ENCODE results near the gene PASK. TPM values are rescaled to one million over a fixed set of nuclear protein-coding genes. Genes with fewer than 3 reads are reported as not detected.

The PASK gene
- polyA plus RNA-seq, 1 donor from 2014 or later, result 26.0 TPM

GRCh38 chr2:241155936-241156335 is 6.7 kb upstream of the PASK start:
- H3F3A ChIP-seq (ENCODE audit: insufficient read depth, low read length, poor library complexity, severe bottlenecking), result no peaks in the 10 kb centered on the region
- H3K36me3 ChIP-seq (ENCODE audit: insufficient read depth, low read length), result no peaks in the 10 kb centered on the region
- H2AFZ ChIP-seq (ENCODE audit: low read depth, low read length), result no peak overlapping the region
- no peak overlapping the region for H3K27ac ChIP-seq (ENCODE audit: low read length)
- H3K9me3 ChIP-seq (ENCODE audit: low read length), result no peaks in the 10 kb centered on the region
- peaks cover 3% of the 10 kb centered on the region for H3K79me2 ChIP-seq (replicated peaks; ENCODE audit: insufficient read depth, low read length)
- H3K27me3 ChIP-seq (ENCODE audit: insufficient read depth, low read depth, low read length), result no peaks in the 10 kb centered on the region
- TF ChIP-seq EP300 (conservative IDR thresholded peaks at IDR 0.05; ENCODE audit: poor library complexity, severe bottlenecking) (no peak), POLR2AphosphoS5 (IDR thresholded peaks at IDR 0.05) (no peak), SMC3 (conservative IDR thresholded peaks at IDR 0.05; ENCODE audit: poor library complexity) (no peak), RAD21 (conservative IDR thresholded peaks at IDR 0.05) (no peak)
- TF ChIP-seq, protein P1, sequence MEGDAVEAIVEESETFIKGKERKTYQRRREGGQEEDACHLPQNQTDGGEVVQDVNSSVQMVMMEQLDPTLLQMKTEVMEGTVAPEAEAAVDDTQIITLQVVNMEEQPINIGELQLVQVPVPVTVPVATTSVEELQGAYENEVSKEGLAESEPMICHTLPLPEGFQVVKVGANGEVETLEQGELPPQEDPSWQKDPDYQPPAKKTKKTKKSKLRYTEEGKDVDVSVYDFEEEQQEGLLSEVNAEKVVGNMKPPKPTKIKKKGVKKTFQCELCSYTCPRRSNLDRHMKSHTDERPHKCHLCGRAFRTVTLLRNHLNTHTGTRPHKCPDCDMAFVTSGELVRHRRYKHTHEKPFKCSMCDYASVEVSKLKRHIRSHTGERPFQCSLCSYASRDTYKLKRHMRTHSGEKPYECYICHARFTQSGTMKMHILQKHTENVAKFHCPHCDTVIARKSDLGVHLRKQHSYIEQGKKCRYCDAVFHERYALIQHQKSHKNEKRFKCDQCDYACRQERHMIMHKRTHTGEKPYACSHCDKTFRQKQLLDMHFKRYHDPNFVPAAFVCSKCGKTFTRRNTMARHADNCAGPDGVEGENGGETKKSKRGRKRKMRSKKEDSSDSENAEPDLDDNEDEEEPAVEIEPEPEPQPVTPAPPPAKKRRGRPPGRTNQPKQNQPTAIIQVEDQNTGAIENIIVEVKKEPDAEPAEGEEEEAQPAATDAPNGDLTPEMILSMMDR (IDR thresholded peaks at IDR 0.05; ENCODE audit: poor library complexity, severe bottlenecking), result no peak
- H3K4me2 ChIP-seq (ENCODE audit: low read length), result no peak overlapping the region
- H3K9ac ChIP-seq (ENCODE audit: low read length), result no peak overlapping the region
- no peak overlapping the region for H3K4me3 ChIP-seq (ENCODE audit: low read length)
- no peaks in the 10 kb centered on the region for H3K9me2 ChIP-seq (ENCODE audit: insufficient read depth, low read length)
- no peaks in the 10 kb centered on the region for H4K20me1 ChIP-seq (ENCODE audit: insufficient read depth)

DNA sequence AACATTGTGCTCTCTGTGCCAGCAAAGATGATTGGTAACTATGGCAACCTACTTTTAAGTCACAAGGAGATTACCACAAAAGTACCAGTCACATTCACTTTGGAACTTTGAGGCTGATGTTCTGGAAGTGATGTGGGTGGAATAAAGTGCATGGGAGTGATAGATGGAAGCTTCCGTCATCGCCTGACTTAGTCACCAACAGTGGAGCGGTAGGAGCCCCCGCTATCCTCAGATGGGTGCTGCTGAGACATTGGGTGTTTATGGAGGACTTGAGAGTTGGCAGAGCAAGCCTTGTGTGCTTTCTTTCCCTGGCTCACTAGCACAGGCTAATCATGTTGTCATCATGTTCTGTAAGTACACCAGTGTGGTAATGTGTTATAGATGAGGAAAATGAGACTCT is 5.6 kb upstream of the PASK start:
- H4K20me1 ChIP-seq (ENCODE audit: insufficient read depth), result no peaks in the 10 kb centered on the region
- no peaks in the 10 kb centered on the region for H3K9me3 ChIP-seq (ENCODE audit: low read length)
- no peaks in the 10 kb centered on the region for H3K27me3 ChIP-seq (ENCODE audit: insufficient read depth, low read depth, low read length)
- no peak overlapping the region for H3K9ac ChIP-seq (ENCODE audit: low read length)
- H3K27ac ChIP-seq (ENCODE audit: low read length), result no peak overlapping the region
- H3K36me3 ChIP-seq (ENCODE audit: insufficient read depth, low read length), result no peaks in the 10 kb centered on the region
- H3K9me2 ChIP-seq (ENCODE audit: insufficient read depth, low read length), result no peaks in the 10 kb centered on the region
- H3K4me2 ChIP-seq (ENCODE audit: low read length), result no peak overlapping the region
- TF ChIP-seq TAF1 (IDR thresholded peaks at IDR 0.05; ENCODE audit: low read depth), result no peak
- TF ChIP-seq, protein P1 (IDR thresholded peaks at IDR 0.05; ENCODE audit: poor library complexity, severe bottlenecking), result no peak
- no peak overlapping the region for H3K4me3 ChIP-seq (ENCODE audit: low read length)
- no peaks in the 10 kb centered on the region for H3F3A ChIP-seq (ENCODE audit: insufficient read depth, low read length, poor library complexity, severe bottlenecking)
- H3K79me2 ChIP-seq (replicated peaks; ENCODE audit: insufficient read depth, low read length), result peaks cover 7% of the 10 kb centered on the region
- no peak overlapping the region for H2AFZ ChIP-seq (ENCODE audit: low read depth, low read length)

GRCh38 chr2:241153616-241154015 is 4.3 kb upstream of the PASK start:
- Histone ChIP-seq H3K27ac (ENCODE audit: low read length) (no peak overlapping the region), H3K36me3 (ENCODE audit: insufficient read depth, low read length) (no peaks in the 10 kb centered on the region), H2AFZ (ENCODE audit: low read depth, low read length) (no peak overlapping the region), H3K27me3 (ENCODE audit: insufficient read depth, low read depth, low read length) (no peaks in the 10 kb centered on the region), H3K9ac (ENCODE audit: low read length) (no peak overlapping the region), H4K20me1 (ENCODE audit: insufficient read depth) (no peaks in the 10 kb centered on the region), H3K79me2 (replicated peaks; ENCODE audit: insufficient read depth, low read length) (peaks cover 7% of the 10 kb centered on the region), H3K9me2 (ENCODE audit: insufficient read depth, low read length) (no peaks in the 10 kb centered on the region), H3K9me3 (ENCODE audit: low read length) (no peaks in the 10 kb centered on the region), H3F3A (ENCODE audit: insufficient read depth, low read length, poor library complexity, severe bottlenecking) (no peaks in the 10 kb centered on the region), H3K4me2 (ENCODE audit: low read length) (no peak overlapping the region), H3K4me3 (ENCODE audit: low read length) (no peak overlapping the region)
- TF ChIP-seq RAD21 (conservative IDR thresholded peaks at IDR 0.05) (no peak), MXI1 (conservative IDR thresholded peaks at IDR 0.05; ENCODE audit: poor library complexity, severe bottlenecking) (no peak), SMC3 (conservative IDR thresholded peaks at IDR 0.05; ENCODE audit: poor library complexity) (no peak), TAF1 (IDR thresholded peaks at IDR 0.05; ENCODE audit: low read depth) (no peak), POLR2AphosphoS5 (IDR thresholded peaks at IDR 0.05) (no peak), EP300 (conservative IDR thresholded peaks at IDR 0.05; ENCODE audit: poor library complexity, severe bottlenecking) (no peak), EZH2 (IDR thresholded peaks at IDR 0.05; ENCODE audit: borderline replicate concordance, insufficient read depth, low read length, poor library complexity, severe bottlenecking) (no peak)
- TF ChIP-seq, protein P1 (IDR thresholded peaks at IDR 0.05; ENCODE audit: poor library complexity, severe bottlenecking), result no peak
- TF ChIP-seq, protein P2, sequence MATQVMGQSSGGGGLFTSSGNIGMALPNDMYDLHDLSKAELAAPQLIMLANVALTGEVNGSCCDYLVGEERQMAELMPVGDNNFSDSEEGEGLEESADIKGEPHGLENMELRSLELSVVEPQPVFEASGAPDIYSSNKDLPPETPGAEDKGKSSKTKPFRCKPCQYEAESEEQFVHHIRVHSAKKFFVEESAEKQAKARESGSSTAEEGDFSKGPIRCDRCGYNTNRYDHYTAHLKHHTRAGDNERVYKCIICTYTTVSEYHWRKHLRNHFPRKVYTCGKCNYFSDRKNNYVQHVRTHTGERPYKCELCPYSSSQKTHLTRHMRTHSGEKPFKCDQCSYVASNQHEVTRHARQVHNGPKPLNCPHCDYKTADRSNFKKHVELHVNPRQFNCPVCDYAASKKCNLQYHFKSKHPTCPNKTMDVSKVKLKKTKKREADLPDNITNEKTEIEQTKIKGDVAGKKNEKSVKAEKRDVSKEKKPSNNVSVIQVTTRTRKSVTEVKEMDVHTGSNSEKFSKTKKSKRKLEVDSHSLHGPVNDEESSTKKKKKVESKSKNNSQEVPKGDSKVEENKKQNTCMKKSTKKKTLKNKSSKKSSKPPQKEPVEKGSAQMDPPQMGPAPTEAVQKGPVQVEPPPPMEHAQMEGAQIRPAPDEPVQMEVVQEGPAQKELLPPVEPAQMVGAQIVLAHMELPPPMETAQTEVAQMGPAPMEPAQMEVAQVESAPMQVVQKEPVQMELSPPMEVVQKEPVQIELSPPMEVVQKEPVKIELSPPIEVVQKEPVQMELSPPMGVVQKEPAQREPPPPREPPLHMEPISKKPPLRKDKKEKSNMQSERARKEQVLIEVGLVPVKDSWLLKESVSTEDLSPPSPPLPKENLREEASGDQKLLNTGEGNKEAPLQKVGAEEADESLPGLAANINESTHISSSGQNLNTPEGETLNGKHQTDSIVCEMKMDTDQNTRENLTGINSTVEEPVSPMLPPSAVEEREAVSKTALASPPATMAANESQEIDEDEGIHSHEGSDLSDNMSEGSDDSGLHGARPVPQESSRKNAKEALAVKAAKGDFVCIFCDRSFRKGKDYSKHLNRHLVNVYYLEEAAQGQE (IDR thresholded peaks at IDR 0.05; ENCODE audit: borderline replicate concordance), result no peak
